ENCODE measurements around the gene BTBD19.
"Not testable (repeated sequence)": the region's sequence is repeated elsewhere in the genome, so short reads cannot be mapped to it uniquely, and the experiment has no call there.

BTBD19 gene

GRCh38 chr1:44788120-44788860, 20.0 kb upstream of the BTBD19 start, which contains the start of gene BEST4:
BEST4 (minus strand) TSS chr1:44788170; CDS start chr1:44787705, 465 bp downstream.
- no peak for FAIRE-seq

- FAIRE-seq = no peak
These were observed 17.1 kb upstream of the BTBD19 start for GRCh38 chr1:44790968-44791801.

DNA sequence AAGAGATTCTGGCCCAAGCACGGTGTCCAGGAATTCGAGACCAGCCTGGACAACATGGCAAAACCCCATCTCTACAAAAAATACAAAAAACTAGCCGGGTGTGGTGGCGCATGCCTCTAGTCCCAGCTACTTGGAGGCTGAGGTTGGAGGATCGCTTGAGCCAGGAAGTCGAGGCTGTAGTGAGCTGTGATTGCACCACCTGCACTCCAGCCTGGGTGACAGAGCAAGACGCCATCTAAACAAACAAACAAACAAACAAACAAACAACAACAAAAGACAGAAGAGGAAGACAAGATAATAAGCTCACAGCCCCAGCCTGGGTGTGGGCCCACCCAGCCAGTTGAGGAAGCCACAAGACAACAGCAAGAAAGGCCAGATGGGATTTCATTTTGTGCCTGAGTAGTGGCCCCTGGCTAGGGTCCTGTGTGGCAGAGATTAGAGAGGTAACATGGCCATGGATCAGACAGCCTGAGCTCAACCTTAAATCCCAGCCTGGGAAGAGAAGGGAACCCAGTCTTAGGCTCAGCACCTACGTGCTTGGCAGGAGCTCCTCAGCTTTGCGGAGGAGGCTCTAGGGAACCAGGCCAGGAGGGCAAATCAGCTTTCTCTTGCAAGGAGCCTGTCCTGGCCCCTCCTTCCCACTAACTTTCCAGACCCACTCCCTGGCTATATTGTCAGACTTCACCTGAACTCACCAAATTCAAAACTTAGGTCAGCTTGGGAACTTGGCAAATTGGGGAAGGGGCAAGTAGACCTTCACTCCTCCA, 15.4 kb upstream of the BTBD19 start:
- FAIRE-seq = no peak

DNA sequence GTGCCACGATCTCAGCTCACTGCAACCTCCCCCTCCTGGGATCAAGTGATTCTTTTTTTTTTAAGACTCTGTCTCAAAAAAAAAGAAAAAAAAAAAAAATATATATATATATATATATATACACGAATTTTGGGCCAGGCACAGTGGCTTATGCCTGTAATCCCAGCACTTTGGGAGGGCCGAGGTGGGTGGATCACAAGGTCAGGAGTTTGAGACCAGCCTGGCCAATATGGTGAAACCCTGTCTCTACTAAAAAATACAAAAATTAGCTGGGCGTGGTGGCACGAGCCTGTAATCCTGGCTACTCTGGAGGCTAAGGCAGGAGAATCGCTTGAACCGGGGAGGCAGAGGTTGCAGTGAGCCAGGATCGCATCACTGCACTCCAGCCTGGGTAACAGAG, 10.4 kb upstream of the BTBD19 start:
- FAIRE-seq = not testable (repeated sequence)

DNA sequence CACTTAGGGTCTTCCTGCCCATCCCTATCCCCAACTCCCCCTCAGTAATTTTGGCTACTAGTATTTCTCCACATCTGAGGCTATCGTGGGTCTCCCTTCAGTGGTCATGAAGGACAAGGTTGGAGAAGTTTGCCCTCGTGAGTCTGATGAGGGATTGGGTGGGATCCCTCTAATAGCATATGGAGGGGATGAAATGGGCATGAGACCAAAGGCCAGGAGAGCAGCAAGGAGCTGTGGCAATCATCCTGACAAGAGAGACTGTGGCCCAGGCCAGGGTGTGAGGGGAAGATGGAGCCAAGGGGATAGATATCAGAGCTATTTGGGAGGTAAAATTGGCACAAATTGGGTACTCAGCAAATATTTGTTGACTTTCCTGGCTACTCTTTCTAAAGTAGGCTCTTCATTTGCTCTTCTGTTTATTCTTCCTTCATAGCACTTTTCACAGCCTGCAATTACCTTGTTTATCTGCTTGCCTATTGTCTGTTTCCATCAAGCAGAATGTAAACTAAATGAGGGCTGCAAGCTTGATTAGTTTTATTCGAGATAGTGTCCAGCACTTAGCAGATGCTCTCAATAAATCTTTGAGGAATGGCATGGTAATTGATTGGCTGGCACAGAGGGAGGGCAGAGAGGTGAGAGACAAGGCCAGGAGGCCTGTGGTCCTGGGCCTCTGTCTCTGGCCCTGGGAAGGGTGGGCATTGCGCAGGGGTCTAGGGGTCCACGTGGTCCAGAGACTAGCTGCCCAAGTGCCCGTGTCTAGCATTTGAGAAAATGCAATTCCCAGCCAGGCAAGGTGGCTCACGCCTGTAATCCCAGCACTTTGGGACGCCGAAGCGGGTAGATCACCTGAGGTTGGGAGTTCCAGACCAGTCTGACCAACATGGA, 9.6 kb upstream of the BTBD19 start:
- no peak for FAIRE-seq

GRCh38 chr1:44799770-44800584, 8.3 kb upstream of the BTBD19 start, which contains the start of gene PLK3:
PLK3 (plus strand) TSS chr1:44800377; CDS start chr1:44800464, 87 bp downstream.
- peak; percentile 93 for FAIRE-seq

DNA sequence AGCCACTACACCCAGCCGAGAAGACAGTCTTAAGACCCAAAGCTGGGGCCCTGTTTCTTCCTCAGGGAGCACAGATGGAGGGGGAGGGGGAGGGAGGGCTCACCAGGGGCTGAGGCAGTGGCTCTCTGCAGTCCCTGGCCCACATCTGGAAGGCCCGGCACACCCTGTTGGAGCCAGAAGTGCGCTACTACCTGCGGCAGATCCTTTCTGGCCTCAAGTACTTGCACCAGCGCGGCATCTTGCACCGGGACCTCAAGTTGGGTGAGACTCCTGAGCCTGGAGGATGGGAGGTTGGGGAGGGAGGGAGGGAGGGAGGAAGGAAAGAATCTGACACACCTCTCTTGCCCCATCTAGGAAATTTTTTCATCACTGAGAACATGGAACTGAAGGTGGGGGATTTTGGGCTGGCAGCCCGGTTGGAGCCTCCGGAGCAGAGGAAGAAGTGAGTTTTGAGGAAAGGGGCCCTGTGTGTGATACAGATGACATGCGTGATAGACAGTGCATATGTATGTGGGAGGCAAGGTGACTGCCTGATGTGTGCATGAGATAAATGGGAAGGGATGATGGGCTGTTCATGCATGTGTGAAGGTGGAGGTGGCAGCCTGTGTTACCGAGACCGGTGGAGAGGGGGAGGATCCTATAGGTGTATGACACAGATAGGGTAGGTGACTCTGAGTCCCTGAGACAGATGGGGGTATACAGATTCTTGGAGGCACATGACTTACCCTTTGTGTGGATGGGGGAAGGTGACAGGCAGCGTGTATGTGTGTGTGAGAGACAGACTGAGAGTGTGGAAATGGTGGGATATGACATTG, 6.6 kb upstream of the BTBD19 start:
- no peak for FAIRE-seq

DNA sequence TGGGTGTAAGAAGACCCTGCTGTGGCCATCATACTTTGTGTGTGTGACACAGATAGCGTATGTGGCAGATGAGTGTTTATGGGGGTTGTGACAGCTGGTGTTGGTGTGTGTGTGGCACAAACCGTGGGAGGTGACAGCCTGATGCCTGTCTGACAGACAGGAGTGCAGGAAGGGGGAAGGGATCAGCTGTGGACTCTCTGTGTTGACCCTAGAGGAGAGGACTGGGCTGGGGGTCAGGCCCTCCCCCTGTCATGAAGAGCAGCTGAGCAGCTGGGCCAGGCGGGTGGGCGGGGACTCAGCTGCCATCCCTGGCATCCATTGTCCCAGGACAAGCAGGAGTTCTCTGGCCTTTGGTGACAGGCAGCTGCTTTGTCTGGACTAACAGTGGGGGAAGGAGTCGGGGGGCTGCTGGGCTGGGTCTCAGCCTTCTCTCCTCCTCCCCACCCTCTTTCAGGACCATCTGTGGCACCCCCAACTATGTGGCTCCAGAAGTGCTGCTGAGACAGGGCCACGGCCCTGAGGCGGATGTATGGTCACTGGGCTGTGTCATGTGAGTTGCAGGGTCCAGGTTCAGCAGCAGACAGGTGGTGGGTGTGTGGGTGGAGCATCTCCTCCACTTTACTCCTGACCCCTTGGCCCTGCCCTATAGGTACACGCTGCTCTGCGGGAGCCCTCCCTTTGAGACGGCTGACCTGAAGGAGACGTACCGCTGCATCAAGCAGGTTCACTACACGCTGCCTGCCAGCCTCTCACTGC, 5.8 kb upstream of the BTBD19 start:
- FAIRE-seq = no peak

GRCh38 chr1:44803062-44803311, 5.3 kb upstream of the BTBD19 start:
- no peak for FAIRE-seq

GRCh38 chr1:44803312-44804095, 4.8 kb upstream of the BTBD19 start:
- no peak for FAIRE-seq

DNA sequence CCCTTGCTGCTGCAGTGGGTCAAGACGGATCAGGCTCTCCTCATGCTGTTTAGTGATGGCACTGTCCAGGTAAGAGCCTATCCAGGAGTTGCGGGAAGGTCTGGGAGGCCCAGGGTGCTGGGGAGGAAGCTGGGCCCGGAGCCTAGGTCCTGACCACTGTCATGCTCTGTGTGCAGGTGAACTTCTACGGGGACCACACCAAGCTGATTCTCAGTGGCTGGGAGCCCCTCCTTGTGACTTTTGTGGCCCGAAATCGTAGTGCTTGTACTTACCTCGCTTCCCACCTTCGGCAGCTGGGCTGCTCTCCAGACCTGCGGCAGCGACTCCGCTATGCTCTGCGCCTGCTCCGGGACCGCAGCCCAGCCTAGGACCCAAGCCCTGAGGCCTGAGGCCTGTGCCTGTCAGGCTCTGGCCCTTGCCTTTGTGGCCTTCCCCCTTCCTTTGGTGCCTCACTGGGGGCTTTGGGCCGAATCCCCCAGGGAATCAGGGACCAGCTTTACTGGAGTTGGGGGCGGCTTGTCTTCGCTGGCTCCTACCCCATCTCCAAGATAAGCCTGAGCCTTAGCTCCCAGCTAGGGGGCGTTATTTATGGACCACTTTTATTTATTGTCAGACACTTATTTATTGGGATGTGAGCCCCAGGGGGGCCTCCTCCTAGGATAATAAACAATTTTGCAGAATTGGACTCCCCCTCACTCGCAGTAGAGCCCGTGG, 2.9 kb upstream of the BTBD19 start:
- no peak for FAIRE-seq

DNA sequence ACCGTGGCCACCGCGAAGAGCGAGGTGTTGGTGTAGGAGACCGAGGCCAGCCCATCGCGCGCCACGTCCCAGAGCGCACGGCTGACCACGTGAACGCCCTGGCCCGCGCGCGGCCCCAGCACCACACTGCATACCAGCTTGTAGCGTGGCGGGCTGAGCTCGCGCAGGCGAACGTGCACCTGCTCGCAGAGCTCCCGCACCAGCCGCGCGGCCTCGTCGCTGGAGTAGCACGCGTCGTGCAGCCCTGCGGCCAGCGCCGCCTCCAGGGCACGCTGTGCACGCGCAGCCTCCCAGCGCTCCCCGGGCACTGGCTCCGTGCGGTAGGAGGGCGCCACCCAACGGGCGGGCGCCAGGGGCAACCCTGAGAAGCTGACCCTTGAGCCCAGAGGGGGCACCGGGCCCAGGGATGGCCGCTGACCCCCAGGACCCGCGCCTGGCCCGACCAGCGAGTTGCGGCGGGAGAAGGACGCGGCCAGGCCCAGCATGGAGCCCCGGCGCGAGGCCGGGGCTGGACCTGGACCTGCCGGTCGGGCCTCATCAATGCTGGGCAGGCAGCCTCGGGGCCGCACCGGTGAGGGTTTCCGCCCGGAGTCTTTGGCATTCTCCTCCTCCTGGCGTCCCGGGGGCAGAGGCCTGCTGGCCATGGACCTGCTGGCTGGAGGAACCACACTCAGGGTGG, 2.2 kb upstream of the BTBD19 start:
- no peak for FAIRE-seq

- FAIRE-seq = no peak
These were observed 1.5 kb upstream of the BTBD19 start, which contains the start of gene DYNLT4 for GRCh38 chr1:44806704-44807363. DYNLT4 (minus strand) TSS chr1:44807351; CDS start chr1:44806668, 683 bp downstream.

DNA sequence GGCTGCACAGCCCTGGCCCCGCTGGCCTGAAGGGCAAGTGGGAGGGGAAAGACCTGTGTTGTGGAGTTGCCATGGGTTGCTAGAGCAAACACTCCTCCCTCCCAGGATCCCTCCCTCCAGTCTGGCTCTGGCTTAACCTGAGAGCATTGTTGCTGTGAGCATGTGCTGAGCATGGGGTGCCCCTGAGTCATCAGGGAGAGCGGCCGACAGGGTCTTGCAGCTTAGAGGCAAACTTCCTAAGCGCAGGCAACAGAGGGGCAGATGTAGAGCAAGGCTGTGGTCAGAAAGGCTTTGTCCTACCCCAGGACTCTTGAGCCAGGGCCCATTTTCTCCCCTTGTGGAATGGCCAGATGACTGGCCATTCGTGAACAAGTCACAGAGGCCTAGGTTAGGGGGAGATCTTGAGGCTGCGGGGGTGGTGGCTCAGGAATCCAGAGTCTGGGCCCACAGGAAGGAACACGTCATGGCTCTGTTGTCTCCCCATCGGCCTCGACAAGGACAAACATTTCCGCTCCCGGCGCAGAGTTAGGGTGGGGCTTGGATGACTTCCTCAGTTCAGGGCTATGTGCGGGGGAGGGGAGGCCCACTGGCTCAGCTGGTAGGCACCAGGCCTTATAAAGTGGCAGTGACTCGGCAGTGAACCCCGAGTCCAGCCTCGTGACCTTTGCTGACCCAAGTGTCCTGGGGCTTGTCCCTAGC, 810 bp upstream of the BTBD19 start:
- no peak for FAIRE-seq

DNA sequence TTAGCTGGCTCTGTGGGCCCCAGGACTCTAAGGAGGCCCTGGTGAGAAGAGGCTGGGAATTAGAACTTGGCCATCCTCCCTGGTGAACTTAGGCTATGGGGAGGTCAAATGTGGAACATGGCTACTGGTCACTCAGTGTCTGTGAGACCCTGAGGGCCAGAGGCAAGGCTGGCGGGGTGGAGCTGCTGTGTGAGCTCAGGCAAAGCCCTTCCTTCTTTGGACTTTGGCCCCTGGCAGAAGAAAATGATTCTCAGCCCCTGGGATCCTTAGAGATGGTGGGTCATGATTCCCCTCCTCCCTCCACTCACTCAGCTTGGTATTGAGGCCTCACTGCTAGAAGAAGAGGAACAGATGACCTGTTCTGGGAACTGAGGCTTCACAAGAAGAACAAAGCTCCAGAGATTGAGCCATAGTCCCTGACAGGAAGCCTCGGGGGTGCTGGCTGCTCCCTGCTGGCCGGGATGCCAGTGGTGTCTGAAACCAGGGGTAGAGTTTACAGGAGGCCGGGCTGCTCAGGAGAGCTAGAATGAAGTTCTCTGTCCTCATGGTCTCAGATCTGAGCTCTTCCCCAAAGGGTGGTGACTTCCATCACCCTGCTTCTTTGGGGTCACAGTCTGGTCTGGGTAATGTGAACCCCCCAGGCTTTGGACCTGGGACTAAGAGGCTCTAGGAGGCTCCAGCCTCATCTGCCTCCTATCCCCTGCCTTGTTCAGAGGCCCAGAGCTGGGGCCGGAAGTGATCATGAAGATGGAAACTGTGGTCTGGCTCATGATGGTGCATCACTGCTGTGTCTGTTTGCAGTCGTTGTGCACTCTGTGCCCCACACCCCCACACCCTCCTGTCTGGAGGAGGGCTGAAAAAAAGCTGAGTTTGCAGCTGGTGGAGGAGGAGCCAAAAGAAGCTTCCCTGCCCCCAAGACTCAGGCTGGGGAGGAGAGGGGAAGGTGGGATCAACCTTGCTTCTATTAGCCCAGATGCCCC, 905 bp downstream of the BTBD19 start:
- no peak for FAIRE-seq

Data from A204.1 (cell line).